NCI-H2107 (cell line): ENCODE data around the gene BMPER.

Experiments used
- DNase-seq: peaks from one replicate; lab custom pipeline; 2025; lab: John Stamatoyannopoulos, UW

Gene BMPER

GRCh38 chr7:33970536-33970935, 65.2 kb downstream of the BMPER start:
- DNase-seq: no peak

GRCh38 chr7:33971106-33971505, 65.8 kb downstream of the BMPER start:
- no peak for DNase-seq

DNA sequence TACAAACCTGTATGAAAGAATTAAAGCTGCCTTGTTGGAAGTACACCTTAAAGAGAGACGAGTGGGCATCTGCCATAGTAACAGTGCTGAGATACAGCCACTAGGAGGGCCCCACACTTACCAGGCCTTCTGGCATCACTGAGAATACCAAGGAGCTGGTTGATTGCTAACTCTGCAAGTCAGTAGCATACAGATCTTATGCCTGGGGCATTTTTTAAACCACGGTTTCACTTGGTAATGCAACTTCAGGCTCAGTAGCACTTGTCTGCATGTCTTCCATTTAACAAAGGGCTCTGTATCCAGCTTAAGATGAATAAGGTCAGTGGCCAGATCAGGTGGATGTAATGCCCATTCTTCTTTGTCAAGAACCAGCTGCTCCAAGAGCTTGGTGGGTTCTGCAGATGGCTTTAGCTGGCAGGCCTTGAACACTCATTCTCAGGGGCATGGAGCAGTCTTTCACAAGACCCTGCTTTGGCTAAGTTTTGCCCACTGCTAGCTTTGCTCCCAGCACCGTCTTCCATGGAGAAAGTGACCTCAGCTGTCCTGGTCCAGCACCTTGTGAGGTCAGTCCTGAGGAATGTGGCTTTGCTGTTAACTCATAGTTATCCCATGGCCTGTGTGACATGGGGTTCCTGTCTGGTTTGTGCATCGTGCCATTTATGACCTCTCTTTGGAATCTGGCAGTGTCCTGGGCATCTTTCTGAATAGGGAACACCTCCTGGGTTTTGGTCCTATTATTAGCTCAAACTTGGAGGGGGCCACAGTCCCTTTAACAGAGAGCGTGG, 68.1 kb downstream of the BMPER start:
- no peak for DNase-seq

DNA sequence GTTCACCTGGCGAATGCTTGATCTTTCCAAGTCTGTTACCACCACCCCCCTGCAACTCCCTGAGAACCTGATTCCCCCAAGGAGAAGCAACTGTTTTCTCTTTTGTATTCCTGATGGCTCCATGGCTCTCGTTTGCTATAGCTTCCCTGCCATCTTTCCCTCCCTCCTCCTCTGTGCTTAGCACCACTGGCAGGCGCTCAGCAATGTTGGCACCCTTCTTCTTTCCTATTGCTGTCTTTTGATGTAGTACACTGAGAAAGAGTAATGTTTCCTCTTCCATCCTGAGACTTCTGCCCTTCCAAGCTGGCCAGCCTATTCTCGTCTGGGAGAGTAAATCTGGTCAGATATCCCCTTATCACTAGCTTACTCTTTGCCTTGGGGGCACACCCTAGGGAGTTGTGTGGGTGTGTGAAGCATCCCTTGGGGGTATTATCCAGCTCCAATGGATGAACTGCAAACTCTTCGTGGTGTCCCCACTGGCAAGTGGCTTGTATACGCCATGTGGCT, 74.0 kb downstream of the BMPER start:
- DNase-seq: no peak

- no peak for DNase-seq
Measured at GRCh38 chr7:33979807-33980355, 74.5 kb downstream of the BMPER start.

DNA sequence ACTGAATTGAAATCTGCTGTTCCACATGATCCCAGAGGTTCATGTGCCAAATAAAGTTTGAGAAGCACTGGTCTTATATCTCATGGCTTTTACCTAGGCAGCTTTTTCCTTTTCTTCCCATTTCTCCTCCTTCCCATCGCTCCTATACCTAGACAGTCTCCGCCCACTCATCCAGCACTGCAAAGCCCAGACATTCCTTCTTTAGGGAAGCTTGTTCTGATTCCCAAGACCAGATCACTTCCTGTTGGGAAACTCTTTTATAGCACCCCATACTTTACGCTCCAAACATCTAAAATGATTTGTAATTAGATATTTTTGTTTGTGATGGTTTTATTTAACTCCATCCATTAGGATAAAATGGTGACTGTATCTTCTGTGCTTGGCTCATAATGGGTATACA, 75.9 kb downstream of the BMPER start:
- DNase-seq: no peak

DNA sequence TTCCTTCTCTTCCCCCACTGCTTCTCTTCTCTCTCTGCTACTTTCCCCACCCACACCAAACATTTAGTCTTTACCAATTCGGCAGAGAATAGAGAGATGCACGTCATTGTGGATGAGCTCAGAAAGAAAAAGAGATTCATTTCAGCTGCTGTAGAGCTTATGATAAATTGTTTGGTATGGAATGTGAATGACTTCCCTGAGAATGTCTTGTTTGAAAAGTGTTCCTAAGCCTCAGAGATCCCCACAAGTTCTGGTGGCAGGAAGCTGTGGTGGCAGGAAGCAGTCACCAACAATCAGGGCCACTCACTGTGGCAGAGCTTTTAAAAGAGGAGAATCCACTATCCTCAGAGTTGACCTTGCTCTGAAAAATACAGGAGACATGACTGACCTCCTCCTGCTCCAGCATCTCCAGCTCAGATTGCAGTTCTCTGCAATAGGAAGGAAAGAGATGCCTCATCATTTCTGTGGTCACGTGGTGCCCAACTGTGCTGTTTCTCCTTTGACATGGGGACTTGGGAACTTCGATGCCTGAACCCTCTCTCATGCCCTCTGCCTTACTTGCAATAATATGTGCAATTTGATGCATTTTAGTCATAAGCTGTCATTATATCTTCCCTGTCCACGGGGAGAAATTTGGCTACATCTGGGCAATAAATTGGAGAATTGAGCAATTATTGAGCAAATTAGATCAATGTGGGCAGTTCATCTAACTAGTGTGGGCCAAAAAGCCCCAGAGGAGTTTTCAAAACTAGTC, 76.5 kb downstream of the BMPER start:
- no peak for DNase-seq

DNA sequence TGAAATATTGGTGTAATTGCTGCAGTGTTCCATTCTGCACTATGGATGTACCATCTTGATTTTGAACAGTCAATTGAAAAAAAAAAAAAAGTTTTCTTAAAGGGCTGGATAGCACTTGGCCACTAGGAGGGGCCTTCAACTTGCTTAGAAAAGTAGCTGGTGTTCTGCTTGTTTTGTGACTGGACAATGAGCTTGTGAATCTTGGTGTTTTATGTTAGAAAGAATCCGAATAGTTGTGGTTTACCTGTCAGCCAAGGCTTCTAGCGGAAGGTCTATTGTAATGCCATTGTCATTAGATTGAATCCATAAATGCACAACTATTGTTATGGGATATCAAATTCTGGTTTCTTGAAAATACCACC, 77.1 kb downstream of the BMPER start:
- no peak for DNase-seq

DNA sequence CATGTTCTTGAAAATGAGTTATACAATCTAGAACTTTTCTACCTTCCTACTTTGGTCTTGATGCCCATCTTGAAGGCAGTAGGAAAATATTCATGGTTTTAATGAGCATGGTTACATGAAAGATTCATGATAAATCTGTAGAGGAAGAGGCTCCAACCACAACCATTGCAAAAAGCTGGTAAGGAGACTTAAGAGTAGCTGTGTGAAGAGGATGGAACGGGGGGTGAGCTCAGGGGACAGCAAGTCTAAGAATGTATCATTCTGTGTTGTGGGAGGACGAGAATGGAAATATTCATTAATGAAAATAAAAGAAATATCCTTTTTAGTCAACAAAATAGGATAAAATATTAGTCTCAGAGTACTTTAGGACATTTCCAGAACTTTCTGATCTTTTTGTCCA, 81.1 kb downstream of the BMPER start:
- DNase-seq: no peak

DNA sequence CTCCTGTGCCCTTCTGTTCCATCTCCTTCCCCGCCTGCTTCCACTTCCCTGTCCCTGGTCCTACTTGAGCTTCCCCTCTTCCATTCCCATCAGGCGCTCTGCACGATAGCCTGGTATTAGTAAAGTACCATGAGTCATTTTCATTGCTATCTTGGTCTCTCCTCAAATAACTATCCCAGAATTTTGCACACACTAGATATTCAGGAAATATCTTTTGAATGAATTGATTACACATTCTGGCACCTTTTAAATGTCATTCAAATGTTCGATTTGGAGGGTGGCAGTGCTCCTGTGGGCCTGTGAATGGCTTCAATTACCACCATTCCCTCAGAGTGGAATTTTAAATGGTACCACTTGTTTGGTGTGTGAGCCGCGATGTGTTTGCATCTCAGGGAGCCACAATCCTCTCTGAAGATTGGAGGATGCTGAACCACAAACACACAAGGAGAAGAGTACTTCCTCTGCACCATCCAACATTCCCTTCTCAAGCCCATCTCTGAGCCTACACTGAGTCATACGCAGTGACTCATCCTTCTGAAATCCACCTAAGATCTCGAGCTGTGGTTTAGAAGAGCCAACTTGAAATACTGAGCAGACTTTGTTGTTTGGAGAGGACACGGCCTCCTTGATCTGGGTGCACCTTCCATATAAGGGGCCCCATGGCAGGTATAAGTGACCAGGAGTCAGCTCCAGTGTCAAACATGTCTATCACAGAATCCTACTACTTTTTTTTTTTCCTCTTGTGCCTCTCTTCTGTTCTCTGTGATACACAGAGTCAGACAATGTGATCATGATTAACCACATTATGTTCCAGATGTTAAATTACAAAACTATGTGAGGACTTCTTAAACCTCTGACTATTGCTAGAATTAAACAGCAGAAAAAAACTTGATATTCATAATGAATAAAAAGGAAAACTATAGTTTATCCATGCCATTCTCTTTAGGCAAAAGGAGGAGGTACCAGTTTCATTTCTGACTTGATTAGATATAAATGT, 81.9 kb downstream of the BMPER start:
- DNase-seq: no peak

- DNase-seq: no peak
Measured at GRCh38 chr7:33996899-33997298, 91.6 kb downstream of the BMPER start.

- DNase-seq: no peak
Measured at GRCh38 chr7:33998476-33998875, 93.1 kb downstream of the BMPER start.

DNA sequence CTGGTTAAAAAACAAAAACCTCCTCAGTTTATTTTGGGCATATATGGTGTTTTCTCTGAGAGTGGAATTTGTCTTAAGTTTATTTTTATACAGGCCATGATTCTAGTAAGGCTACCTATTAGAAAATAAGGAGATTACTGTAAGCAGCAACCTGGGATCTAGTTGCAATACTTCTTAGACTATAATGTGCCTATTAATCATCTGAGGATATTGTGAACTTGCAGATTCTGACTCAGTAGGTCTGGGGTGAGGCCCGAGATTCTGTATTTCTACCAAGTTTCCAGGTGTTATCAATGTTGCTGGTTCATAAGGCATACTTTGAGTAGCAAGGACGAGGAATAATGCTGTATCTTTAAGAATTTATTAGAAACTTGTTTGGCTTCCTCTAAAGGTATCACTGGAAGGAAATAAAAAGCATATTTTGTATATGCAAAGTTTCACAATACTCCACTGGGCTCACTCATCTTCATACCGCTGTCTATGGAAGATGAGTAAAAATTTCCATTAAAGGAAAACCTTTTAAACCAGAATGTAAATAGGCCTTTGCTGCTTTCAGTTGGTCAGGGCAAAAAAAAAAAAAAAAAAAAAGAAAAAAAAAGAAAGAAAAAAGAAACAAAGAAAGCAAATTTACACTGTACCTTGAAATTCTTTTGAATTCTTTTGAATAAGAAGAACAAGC, 105.8 kb downstream of the BMPER start:
- DNase-seq: no peak

DNA sequence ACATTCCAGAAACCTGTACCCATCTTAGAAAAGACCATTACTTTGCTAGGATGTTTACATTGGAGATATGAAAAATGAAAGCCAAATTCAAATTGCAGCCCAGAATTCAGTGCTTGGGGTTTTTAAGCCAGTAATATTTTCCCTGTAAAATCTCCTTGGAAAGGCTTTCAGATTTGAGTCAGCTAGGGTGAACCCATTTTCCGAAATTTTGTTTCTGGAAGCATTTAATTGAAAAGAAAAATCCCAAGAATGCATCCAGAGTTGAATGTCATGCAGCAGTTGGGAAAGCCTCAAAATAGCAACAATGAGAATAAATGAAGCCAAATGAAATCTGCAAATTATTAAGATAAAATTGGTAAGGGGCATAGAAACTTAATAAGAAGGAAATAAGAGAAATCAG, 106.4 kb downstream of the BMPER start:
- DNase-seq: no peak

GRCh38 chr7:34013421-34013820, 108.1 kb downstream of the BMPER start:
- DNase-seq: no peak

GRCh38 chr7:34015651-34016050, 110.3 kb downstream of the BMPER start:
- no peak for DNase-seq

DNA sequence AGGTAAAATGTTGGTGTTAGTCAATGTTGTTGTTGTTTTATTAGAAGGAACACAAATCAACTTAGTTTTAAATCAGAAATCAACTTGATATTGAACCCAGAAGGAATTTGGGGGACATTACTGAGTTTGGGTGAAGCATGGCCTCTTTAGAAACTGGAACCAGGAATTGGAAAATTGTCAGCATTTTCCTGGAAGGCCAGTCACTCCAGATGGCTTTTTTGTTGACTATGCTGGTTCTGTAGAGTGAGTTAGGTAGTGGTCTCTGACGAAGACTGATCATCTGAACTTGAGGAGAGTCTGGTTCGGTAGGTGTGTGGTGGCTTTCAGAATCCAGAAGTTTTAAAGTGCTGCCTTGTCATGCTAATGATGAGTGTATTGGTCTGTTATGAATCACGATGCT, 111.5 kb downstream of the BMPER start:
- no peak for DNase-seq

DNA sequence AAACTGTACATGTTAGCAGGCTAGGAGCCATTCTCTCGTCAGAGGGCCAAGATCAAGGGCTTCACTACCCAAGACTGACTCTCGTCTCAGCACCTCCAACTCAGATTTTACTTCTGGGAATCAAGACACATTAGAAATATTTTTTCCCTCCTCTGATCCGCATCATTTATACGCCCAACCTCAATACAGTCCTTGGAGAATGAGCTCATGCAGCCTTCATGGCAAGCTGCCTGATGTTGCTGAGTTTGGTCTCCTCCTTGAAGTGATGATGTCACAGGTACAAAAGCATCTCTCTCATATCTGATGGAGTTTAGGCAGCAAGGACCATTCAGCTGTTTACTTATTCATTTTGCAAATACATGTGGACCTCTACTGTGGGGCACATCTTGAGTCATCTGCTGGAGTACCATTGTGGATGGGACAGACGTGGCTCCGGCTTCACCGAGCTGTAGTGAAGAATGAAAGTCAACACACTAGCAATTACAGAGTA, 114.0 kb downstream of the BMPER start:
- DNase-seq: no peak

DNA sequence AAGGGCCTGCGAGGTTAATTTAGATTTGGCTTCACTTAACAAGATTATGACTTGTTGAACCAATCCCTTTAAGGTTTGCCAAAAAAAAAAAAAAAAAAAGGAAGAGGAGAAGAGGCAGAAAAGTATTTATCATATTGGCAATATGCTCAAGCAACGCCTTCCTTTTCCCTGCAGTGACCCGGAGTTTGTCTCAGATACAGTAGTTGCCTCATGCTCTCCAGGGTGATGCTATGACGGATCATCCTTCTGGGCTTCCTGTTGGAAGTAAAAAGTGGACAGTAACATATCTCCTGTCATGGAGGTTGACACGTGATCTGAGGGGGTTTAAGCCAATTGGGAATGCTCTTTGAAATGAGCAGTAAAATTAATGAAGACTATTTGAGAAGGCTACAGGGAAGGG, 117.3 kb downstream of the BMPER start:
- no peak for DNase-seq

DNA sequence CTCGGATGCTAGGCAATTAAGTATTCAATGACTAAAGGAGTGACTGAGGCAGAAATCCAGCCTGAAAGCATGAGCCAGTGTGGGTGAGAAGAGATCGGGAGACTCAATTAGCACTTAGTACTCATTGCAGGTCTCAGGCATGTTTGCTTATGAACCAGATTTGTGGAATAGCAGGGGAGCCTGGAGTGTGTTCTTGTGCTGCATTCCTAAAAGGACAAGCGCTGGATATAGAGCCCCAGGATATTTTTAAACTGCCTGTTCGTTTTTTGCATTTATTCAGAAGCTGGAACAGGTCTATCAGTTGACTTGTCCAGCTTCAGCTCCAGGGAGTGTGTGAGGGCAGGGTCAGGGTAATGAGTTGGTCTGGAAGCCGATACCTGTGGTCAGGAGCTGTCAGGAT, 120.3 kb downstream of the BMPER start:
- DNase-seq: no peak
